DOHH2 (cell line): Measurements from ENCODE around the gene ATE1.

Experiments used
- H3F3A ChIP-seq: fragments of 200-600 bp; sonication (generic), shearing (Covaris generic); 2 replicates; pipeline ENCODE4 v1.6.0; 2016; ENCODE audit warnings: antibody characterized with exemption, mild to moderate bottlenecking; ENCODE audit not compliant: control insufficient read depth, insufficient read depth
- H3K27ac ChIP-seq: fragments of 200-600 bp; sonication (generic); 2 replicates; pipeline ENCODE4 v1.5.1; 2014; ENCODE audit warnings: low read depth, mild to moderate bottlenecking, low read length, moderate library complexity
- H3K27me3 ChIP-seq: fragments of 200-600 bp; sonication (generic); 2 replicates; pipeline ENCODE4 v1.6.1; 2014; ENCODE audit warnings: mild to moderate bottlenecking, low read length, mixed read lengths; ENCODE audit not compliant: control insufficient read depth
- H3K36me3 ChIP-seq: fragments of 200-600 bp; sonication (generic); 2 replicates; pipeline ENCODE4 v1.6.1; 2014; ENCODE audit warnings: mild to moderate bottlenecking, low read length, moderate library complexity, mixed read lengths; ENCODE audit not compliant: control insufficient read depth
- H3K4me1 ChIP-seq: fragments of 200-600 bp; sonication (generic); 2 replicates; pipeline ENCODE4 v1.6.1; 2014; ENCODE audit warnings: mild to moderate bottlenecking, low read length, mixed read lengths; ENCODE audit not compliant: control insufficient read depth
- H3K4me2 ChIP-seq: fragments of 200-600 bp; sonication (generic); 2 replicates; pipeline ENCODE4 v1.6.0; 2014; ENCODE audit warnings: mild to moderate bottlenecking, low read length, moderate library complexity
- H3K4me3 ChIP-seq: fragments of 200-600 bp; sonication (generic); 2 replicates; pipeline ENCODE4 v1.5.1; 2014; ENCODE audit warnings: mild to moderate bottlenecking, low read length, mixed read lengths
- H3K79me2 ChIP-seq: fragments of 200-600 bp; sonication (generic); 2 replicates; pipeline ENCODE4 v1.6.1; 2014; ENCODE audit warnings: mild to moderate bottlenecking, low read length, mixed read lengths; ENCODE audit not compliant: control insufficient read depth
- H3K9me2 ChIP-seq: fragments of 200-600 bp; sonication (generic); replicated peaks from 2 replicates; pipeline ENCODE4 v1.6.1; 2014; ENCODE audit warnings: mild to moderate bottlenecking, low read length, mixed read lengths; ENCODE audit not compliant: control insufficient read depth
- H3K9me3 ChIP-seq: fragments of 200-600 bp; sonication (generic); 2 replicates; pipeline ENCODE4 v1.6.1; 2014; ENCODE audit warnings: antibody characterized with exemption, low read length, mixed read lengths; ENCODE audit not compliant: control insufficient read depth, insufficient read depth
- H4K20me1 ChIP-seq: fragments of 200-600 bp; sonication (generic); 2 replicates; pipeline ENCODE4 v1.6.0; 2014; ENCODE audit warnings: low read depth, mild to moderate bottlenecking, antibody characterized with exemption, low read length, moderate library complexity; ENCODE audit not compliant: control insufficient read depth, insufficient read depth
- EZH2phosphoT487 ChIP-seq: fragments of 200-600 bp; sonication (generic); IDR thresholded peaks from 2 replicates; pipeline ENCODE4 v1.6.1; 2017; ENCODE audit warnings: borderline replicate concordance, mild to moderate bottlenecking, antibody characterized with exemption, low read length, moderate library complexity, mixed read lengths
- TF ChIP-seq, protein P1 (sequence below): fragments of 200-600 bp; sonication (generic); IDR thresholded peaks from one replicate; pipeline ENCODE4 v1.5.1; 2014; ENCODE audit warnings: antibody characterized with exemption, mild to moderate bottlenecking, low read depth, low read length; ENCODE audit not compliant: poor library complexity, severe bottlenecking

The ATE1 gene

DNA sequence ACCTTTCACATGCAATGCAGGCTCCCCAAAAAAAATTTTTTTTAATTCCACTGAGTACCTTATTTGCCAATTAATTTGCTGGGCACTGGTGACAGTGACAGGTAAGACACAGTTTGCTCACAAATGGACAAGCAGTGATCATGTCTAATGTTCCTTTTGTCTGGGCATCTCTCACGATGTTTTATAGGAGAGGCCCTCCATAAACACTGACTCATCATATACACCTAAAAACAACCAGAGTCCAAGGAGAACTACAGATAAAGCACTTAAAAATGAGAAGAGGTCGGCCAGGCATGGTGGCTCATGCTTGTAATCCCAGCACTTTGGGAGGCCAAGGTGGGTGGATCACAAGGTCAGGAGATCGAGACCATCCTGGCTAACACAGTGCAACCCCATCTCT lies 105.1 kb downstream of the ATE1 start:
- H3K27me3 ChIP-seq = no peaks in the 10 kb centered on the region
- no peak overlapping the region for H3K4me2 ChIP-seq
- H4K20me1 ChIP-seq = no peaks in the 10 kb centered on the region
- peaks cover 5% of the 10 kb centered on the region for H3F3A ChIP-seq
- H3K4me3 ChIP-seq = no peak overlapping the region
- H3K79me2 ChIP-seq = no peaks in the 10 kb centered on the region
- H3K36me3 ChIP-seq = no peaks in the 10 kb centered on the region
- no peaks in the 10 kb centered on the region for H3K9me2 ChIP-seq
- no peak overlapping the region for H3K27ac ChIP-seq
- H3K4me1 ChIP-seq = peaks cover 13% of the 10 kb centered on the region
- H3K9me3 ChIP-seq = no peaks in the 10 kb centered on the region
- TF ChIP-seq, protein P1, sequence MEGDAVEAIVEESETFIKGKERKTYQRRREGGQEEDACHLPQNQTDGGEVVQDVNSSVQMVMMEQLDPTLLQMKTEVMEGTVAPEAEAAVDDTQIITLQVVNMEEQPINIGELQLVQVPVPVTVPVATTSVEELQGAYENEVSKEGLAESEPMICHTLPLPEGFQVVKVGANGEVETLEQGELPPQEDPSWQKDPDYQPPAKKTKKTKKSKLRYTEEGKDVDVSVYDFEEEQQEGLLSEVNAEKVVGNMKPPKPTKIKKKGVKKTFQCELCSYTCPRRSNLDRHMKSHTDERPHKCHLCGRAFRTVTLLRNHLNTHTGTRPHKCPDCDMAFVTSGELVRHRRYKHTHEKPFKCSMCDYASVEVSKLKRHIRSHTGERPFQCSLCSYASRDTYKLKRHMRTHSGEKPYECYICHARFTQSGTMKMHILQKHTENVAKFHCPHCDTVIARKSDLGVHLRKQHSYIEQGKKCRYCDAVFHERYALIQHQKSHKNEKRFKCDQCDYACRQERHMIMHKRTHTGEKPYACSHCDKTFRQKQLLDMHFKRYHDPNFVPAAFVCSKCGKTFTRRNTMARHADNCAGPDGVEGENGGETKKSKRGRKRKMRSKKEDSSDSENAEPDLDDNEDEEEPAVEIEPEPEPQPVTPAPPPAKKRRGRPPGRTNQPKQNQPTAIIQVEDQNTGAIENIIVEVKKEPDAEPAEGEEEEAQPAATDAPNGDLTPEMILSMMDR = no peak
- no peak for TF ChIP-seq EZH2phosphoT487

DNA sequence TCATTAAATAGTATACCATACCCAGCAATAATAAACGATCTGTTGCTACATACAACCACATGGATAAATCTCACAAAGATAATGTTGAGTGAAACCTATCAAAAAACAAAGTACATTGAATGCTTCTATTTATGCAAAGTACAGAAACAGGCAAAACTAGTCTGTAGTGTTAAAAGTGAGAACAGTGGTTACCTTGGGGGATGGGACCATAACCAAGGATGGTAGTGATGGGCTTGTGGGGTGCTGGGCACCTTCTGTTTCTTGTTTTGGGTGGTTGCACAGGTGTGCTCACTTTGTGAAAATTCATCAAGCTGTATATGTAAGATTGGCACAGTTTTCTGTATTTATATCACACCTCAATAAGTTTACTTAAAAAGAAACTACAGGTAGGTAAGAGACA lies 105.7 kb downstream of the ATE1 start:
- no peaks in the 10 kb centered on the region for H3K9me2 ChIP-seq
- TF ChIP-seq EZH2phosphoT487 = no peak
- TF ChIP-seq, protein P1 = no peak
- H3K79me2 ChIP-seq = no peaks in the 10 kb centered on the region
- H3K36me3 ChIP-seq = no peaks in the 10 kb centered on the region
- H3K4me1 ChIP-seq = peaks cover 13% of the 10 kb centered on the region
- H4K20me1 ChIP-seq = no peaks in the 10 kb centered on the region
- no peaks in the 10 kb centered on the region for H3K9me3 ChIP-seq
- peaks cover 5% of the 10 kb centered on the region for H3F3A ChIP-seq
- H3K27me3 ChIP-seq = no peaks in the 10 kb centered on the region
- no peak overlapping the region for H3K27ac ChIP-seq
- H3K4me3 ChIP-seq = no peak overlapping the region
- no peak overlapping the region for H3K4me2 ChIP-seq

DNA sequence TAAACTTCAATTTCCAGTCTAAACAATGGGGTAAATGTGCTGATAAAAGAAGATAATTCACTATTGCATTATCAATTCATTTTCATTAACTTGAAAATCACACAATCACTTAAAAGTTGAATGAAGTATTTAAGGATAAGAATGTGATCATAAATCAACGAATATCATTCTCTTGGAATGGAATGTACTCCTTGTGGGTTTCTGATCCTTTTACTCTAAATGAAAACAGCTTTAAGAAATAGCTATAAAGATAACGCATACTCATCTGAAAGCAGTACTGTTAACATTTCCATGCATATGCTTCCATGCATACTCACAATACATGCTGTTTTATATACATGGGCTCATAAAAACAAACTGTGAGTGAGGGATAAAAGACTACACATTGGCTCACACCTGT lies 108.8 kb downstream of the ATE1 start:
- no peaks in the 10 kb centered on the region for H3K9me2 ChIP-seq
- no peak overlapping the region for H3K4me2 ChIP-seq
- no peaks in the 10 kb centered on the region for H3K79me2 ChIP-seq
- no peaks in the 10 kb centered on the region for H3F3A ChIP-seq
- no peaks in the 10 kb centered on the region for H3K9me3 ChIP-seq
- no peak for TF ChIP-seq EZH2phosphoT487
- TF ChIP-seq, protein P1 = no peak
- H3K27me3 ChIP-seq = no peaks in the 10 kb centered on the region
- H3K4me1 ChIP-seq = peaks cover 11% of the 10 kb centered on the region
- H4K20me1 ChIP-seq = no peaks in the 10 kb centered on the region
- H3K27ac ChIP-seq = no peak overlapping the region
- no peaks in the 10 kb centered on the region for H3K36me3 ChIP-seq
- H3K4me3 ChIP-seq = no peak overlapping the region

GRCh38 chr10:121818599-121818998 lies 109.2 kb downstream of the ATE1 start:
- no peak overlapping the region for H3K4me2 ChIP-seq
- H3K36me3 ChIP-seq = no peaks in the 10 kb centered on the region
- H3K9me3 ChIP-seq = no peaks in the 10 kb centered on the region
- H3K27me3 ChIP-seq = no peaks in the 10 kb centered on the region
- H3K4me1 ChIP-seq = peaks cover 7% of the 10 kb centered on the region
- H3K4me3 ChIP-seq = no peak overlapping the region
- no peak overlapping the region for H3K27ac ChIP-seq
- no peaks in the 10 kb centered on the region for H3F3A ChIP-seq
- TF ChIP-seq EZH2phosphoT487 = no peak
- TF ChIP-seq, protein P1 = no peak
- H4K20me1 ChIP-seq = no peaks in the 10 kb centered on the region
- no peaks in the 10 kb centered on the region for H3K9me2 ChIP-seq
- H3K79me2 ChIP-seq = no peaks in the 10 kb centered on the region
